Gastroesophageal sphincter (tissue), 3 donors: ENCODE measurements around the gene DNAH7.

ENCODE experiments used
- CTCF ChIP-seq, 4 experiments: fragments of 200-600 bp in 2 of 4; fragments of 450-650 bp in 2 of 4; sonication (generic) in 1 of 4; IDR thresholded peaks; one replicate each; pipeline ENCODE4 v1.5.1; 2017 to 2019; ENCODE audit warnings: antibody characterized with exemption in 4 of 4, mild to moderate bottlenecking in 2 of 4, moderate library complexity in 2 of 4
- EP300 ChIP-seq: sonication (generic); formaldehyde crosslinking; IDR thresholded peaks from one replicate; pipeline ENCODE4 v1.6.1; 2017; ENCODE audit warnings: antibody characterized with exemption, mild to moderate bottlenecking

GRCh38 chr2:195912079-195912478 lies 156.6 kb downstream of the DNAH7 start:
- TF ChIP-seq CTCF (IDR thresholded peaks at IDR 0.05), result no peak
- no peak for TF ChIP-seq EP300
